NCI-H510A treated with DMSO at 0.1 percent for 48 hours (cell line): Measurements from ENCODE around the gene RPL19.
A peak's percentile ranks its signal among the peaks of the same experiment; 100 is the strongest.

Source experiments
- DNase-seq: peaks from one replicate; lab custom pipeline; 2025; lab: John Stamatoyannopoulos, UW

RPL19 gene

DNA sequence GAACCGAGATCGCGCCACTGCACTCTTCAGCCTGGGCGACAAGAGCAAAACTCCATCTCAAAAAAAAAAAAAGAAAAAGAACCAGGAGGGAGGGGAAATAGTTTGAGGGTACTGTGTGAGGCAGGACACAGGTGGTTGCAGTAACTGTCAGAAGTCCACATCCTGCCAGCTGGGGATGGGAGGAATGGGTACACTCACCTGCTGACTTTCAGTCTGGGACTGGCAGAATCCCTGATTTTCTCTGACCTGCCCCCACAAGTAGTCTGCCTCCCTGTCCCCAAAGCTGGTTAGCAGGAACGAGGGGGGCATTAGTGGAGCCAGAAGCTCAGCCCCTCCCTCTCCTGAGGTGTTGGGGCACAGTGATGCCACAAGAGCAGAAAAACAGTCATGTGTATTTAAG, 27.0 kb upstream of the RPL19 start:
- no peak for DNase-seq

- DNase-seq = no peak
Observed at GRCh38 chr17:39173526-39174274, 26.4 kb upstream of the RPL19 start.

- peak; percentile 16 for DNase-seq
Observed at GRCh38 chr17:39174920-39175694, 25.0 kb upstream of the RPL19 start.

GRCh38 chr17:39175695-39176093, 24.4 kb upstream of the RPL19 start:
- DNase-seq = no peak

DNA sequence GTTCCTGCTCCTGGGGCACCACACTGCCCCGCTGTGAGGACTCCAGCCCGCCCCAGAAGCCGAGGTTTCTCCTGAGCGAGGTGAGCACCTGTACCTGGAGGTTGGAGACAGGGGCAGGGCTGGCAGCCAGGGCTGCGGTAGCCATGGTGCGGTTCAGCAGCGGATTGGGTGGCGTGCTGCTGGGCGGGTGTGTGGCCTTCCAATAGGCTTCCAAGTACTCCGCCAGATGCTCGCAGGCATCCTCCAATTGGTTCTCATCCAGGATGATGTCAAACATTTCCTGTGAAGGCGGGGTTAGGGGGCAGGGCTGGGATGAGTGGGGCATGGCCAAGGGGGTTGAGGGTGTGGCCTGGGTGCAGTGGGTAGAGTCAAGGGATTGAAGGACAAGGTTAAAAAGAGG, 22.8 kb upstream of the RPL19 start:
- DNase-seq = no peak

DNA sequence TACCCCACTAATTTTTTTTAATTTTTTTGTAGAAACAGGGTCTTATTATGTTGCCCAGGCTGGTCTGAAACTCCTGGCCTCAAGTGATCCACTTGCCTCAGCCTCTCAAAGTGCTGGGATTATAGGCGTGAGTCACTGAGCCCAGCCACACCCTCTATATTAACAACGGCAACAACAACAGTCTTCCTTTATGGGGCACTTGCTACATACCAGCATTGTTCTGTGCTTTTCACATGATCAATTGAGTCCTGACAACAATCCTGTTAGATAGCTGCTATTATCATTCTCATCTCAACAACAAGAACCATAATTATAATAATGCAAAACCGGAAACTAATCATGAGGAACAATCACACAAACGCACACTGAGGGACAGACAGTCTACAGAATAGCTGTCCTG, 21.5 kb upstream of the RPL19 start:
- no peak for DNase-seq

DNA sequence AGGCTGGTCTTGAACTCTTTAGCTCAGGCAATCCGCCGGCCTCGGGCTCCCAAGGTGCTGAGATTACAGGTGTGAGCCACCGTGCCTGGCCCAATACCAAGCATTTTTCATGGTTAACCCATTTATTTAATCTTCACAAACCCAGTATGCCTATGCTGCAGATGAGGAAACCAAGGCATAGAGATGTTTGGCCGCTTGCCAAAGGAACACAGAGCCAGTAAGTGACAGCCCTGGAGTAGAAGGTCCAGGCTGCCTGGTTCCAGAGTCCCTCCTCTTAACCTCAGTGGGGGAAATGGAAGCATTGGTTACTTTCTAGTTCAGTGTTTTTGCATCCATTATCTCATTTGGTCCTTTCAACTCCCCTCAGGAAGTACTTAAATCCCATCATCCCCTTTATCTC, 18.8 kb upstream of the RPL19 start:
- no peak for DNase-seq

- DNase-seq = no peak
Observed at GRCh38 chr17:39183045-39183444, 17.0 kb upstream of the RPL19 start.

DNA sequence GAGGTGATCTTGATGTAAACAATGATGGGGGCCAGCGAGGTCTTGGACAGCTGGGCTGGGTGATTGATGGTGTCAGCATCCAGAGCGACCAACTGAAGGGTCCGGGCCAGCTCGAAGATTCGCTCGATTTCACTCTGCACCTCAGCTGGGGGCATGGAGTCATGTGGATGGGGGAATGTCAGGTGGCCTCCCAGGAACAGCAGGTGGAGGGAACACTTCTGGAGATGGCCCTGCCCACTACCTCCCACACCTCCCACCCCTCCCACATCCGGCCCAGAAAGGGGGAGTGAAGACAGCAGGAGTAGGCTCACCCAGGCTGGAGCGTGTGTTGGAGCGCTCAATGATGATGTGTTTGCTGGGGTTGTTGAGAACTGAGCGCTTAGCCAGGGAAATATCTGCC, 16.4 kb upstream of the RPL19 start:
- DNase-seq = peak; percentile 81

- no peak for DNase-seq
Observed at GRCh38 chr17:39186481-39187002, 13.5 kb upstream of the RPL19 start.

GRCh38 chr17:39187152-39187830, 12.8 kb upstream of the RPL19 start:
- no peak for DNase-seq

DNA sequence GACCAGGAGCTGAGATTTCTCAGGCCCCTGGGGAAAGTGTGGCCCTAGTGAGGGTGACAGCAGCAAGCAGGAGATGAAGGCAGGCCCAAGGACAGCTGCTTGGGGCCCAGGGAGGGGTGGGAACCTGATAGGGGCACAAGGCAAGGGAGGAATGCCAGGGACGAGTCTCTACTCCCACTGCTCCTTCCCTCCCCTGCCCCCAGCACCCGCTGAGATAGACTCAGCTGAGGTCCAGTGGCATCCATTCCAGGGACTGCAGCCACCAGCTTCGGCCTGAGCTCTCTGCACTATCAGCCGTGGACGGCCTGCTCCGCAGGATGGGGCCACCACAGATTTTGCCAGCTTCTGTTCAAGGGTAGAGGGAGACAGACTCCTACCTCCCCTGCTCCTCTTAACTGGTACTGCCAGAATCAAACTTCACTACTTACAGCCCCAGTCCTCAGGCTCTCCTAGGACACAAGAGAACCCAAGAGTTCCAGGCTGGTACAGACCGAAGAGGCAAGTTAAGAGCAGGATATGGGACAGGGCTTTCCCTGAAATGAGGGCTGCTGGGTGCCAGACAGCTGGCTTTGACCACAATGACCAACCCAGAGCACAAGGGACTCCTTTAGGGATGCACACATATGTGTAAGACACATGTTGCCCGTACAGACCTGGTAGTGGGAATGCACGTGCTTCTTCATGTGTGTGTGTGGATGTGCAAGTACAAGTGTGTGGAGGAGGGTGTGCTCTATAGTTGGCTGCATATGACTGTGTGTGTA, 8.2 kb upstream of the RPL19 start:
- DNase-seq = no peak

- no peak for DNase-seq
Observed at GRCh38 chr17:39192901-39193300, 7.2 kb upstream of the RPL19 start.

DNA sequence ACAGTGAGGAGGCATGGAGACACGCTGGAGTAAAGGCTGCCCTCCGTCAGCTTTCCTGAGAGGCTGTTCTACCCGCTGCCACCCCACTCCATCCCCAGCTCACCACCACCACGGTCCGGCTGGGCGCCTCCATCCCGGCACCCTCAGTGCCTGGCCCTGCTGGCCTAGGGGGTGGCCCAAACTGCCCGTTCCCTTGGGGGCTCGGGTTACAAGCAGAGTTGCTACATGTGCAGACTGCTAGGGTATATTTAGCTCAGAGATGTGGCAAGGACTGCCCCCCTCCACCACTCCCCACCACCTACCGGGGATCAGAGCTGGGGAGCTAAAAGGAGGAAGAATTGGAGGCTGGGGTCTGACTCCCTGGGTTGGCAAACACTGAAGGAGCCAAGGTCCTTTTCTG, 6.7 kb upstream of the RPL19 start:
- no peak for DNase-seq

DNA sequence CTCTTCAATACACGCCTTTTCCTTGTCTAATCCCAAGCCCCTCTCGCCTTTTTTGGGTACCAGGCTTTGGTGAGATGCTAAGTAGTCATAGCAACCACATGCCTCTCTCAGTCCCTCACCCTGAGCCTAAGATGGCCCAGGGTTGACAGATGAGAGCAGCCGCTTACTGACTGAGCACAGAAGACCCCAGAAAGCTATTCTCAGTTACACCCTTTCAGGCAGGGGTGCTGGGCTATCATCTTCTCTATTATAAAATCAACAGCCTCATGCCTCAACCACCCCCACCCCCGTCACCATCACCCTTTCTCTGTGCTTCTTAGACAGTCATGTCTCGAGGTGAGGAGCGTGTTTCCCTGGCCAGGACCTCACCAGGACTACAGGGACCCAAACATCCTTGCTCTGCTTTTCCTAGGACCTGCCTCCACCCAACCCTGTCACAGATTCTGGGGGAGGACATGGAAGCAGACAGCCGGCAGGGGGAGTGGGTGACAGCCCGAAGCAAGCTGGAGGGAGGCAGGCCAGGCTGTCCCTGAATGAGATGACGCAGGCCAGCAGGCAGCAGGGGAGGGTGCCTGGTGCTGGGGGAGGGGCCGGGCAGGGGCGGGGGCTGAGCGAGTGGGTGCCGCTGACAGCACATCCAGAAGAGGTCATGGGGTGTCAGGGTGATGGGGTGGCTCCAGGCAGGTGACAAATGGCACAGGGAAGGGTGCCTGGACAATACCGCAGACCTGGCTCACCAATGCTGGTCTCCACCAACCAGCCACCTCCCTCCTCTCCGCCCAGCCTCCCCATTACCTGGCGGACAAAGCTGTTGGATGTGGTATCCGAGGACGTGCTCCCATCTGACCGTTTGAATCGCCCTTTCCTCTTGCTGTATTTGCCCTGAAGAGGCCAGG, 5.7 kb upstream of the RPL19 start:
- no peak for DNase-seq

DNA sequence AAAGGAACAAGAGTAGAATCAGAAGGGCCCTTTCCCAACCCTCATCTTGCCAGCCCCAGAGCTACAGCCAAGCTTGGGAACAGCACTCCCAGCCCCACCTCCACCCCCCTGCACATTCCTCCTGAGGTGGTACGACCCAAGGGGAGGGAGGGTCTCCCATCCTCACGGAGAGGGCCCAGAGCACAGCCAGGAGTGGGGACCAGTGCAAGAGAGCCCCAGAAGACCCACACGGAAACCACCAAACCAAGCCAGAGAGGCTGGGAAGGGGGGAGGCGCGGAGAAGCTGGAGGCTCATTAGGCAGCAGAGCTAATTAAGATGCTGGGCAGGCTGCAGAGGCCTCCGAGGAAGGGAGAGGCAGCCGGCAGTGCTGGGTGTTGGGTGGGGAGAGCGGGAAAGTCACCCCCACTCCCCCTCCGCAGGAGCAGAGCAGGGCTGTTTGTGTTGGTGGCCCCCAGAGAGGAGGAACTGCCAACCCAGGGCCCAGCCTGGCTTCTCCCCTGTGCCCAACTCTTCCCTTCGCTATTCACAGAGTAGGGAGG, 5.0 kb upstream of the RPL19 start:
- no peak for DNase-seq

DNA sequence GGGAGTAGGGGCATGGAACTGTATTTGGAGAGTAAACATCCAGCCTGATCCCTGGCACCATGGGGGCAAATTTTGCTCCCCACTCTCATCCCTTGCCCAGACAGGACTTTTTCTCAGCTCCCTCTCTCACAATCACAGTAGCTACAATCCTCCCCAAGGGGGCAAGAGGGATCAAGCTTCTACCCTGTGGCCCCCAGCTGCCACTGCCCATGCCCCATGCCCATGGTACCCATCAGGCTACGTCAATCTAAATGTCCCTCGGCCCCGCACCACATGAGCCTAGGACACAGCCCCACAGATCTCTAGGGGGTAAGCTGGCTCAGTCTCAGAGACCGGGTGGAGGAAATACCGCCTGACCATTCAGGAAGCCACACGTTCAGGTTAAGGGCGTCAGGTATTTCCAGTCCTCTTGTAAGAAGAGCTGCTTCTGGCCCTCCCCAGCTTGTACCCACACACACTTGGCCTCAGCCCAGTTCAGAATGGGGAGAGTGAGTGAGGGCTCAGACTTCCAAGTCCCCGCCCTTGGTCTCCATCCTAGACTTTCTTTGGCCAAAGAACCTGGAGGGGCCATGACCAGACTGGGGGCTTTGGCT, 4.4 kb upstream of the RPL19 start:
- DNase-seq = no peak

DNA sequence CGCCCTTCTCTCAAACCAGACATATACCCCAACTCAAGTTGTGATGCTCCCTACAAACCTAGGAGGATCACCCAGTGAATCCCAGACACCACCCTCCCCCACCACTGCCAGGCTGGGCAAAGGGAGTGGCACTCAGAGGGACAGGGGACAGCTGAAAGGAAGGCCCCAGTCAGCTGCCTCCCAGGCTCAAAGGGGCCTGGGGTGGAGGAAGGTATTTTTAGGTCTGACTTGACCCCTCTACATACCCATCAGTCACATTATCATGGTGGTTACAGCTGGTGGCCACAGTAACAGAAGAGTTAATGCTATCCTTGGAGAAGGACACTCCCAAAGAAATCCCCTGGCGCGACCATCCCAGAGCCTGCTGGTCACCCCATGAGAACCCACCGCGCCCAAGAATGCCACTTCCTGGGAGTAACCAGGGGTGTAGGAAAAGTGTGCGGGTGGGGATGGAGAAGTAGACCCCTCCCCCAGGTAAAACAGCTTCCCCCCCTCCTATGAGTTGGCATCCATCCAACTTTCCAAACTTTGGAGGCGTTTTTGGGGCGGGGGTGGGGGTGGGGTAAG, 3.8 kb upstream of the RPL19 start:
- no peak for DNase-seq

- peak; percentile 20 for DNase-seq
Observed at GRCh38 chr17:39196808-39197291, 3.2 kb upstream of the RPL19 start.
